GM19239 (cell line): Measurements from ENCODE around the gene KDR.

ENCODE experiments used
- DNase-seq: peaks from one replicate; pipeline ENCODE4 v3.0.0; 2011; ENCODE audit warnings: low spot score; ENCODE audit not compliant: insufficient read length
- FAIRE-seq: peaks from 2 replicates; lab custom pipeline; 2011; peaks lifted over from hg19 to GRCh38; lab: Jason Lieb, UNC

Gene KDR

DNA sequence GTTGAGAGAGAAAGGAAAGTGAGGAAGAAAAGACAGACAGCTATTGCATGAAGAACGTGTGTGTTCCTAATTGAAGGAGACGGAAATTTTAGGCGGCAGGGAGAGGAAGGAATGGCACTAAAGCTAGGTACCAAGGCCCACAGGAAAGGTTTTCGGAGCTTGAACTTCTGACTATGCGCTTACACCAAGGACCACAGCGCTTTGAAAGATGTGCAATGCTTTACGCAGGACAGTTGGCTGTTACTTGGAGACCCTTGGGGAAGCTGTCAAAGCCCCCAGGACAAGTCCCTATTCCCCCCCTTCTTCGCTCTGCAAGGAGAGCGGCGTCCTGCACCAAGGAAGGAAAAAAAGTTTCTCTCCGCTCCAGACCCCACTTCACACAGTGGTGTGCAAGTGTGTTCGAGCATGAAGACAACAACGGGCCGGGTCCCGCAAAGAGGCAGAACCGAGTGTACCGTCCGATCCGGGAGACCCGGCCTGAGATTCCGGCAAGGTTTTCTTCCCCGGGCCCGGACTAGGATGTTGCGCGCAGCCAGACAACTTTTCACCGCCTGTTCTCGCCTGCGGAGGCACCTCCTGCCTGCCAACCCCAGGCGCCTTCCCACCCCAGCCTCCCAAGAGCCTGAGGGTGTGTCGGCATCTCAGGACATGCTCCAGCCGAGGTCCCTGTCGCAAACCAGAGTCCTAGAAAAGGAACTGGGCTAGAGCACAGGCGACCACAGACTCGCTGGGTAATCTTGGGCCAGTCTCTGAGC lies 896 bp downstream of the KDR start:
- DNase-seq = no peak
- no peak for FAIRE-seq

DNA sequence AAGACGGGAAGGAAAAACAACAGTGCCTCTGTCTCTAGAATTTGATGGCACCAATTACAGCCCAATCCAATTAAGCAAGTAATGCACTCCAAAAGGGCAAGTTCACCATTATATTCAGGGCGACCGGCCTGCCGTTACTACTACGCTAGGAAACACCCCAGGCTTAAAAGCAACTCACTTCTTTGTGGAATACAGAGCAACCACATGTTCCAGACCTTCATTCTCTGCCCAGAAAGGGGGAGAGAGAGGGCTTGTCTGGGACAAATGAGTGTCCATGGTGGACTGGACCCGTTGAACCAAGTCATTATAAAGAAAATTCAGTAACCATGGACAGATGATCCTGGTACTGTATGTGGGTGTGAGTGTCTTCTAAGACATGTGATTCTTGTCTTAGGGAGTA lies 1.6 kb downstream of the KDR start:
- FAIRE-seq = no peak
- DNase-seq = no peak

DNA sequence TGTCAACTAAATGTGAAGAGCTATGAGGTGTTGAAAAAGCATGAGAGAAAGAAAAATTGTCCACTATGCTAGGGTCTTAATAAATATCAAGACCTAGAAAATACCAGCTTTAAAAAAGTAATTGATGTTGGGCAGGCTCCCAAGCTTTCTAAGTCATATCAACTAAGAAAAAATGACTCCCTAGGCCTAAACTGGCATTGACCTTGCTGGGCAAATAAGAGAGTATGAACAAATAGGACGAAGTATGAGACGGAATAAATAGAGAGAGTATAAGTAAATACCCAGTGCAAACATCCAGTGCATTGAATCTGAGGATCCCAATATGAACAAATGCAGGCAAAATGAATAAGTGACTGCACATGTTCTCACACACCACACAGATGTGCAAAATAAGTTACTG lies 3.2 kb downstream of the KDR start:
- FAIRE-seq (no peak), DNase-seq (no peak)

DNA sequence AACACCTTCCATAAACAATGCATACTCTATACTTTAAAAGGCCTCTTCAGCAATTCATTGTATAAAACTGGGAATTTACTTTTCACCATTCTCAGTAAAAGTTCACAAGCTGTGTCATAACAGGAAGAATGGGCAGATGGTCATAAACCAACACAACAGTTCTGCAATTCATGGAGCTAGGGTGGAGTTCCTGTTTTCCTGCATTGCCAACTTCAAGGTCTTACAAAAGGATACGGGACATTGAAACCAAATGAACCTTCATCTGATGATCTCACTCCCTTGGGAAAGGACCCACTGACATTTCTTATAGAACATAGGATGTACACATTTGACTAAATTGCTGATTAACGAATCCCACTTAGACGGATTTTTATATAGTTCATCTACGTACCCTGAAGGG lies 4.1 kb downstream of the KDR start:
- DNase-seq (no peak), FAIRE-seq (no peak)

DNA sequence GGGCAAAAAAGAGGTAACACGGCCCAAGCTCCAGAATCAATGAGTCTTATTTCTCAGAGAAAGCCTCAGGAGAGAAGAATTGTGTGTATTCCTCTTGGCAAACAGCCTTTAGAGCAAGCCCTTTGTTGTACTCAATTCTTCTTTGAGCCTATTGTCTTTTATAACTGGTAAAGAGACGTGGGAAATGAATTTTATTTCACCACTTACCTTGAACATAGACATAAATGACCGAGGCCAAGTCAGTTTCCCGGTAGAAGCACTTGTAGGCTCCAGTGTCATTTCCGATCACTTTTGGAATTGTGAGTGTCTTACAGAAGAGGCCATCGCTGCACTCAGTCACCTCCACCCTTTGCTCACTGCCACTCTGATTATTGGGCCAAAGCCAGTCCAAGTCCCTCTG lies 7.0 kb downstream of the KDR start:
- DNase-seq (no peak), FAIRE-seq (no peak)

DNA sequence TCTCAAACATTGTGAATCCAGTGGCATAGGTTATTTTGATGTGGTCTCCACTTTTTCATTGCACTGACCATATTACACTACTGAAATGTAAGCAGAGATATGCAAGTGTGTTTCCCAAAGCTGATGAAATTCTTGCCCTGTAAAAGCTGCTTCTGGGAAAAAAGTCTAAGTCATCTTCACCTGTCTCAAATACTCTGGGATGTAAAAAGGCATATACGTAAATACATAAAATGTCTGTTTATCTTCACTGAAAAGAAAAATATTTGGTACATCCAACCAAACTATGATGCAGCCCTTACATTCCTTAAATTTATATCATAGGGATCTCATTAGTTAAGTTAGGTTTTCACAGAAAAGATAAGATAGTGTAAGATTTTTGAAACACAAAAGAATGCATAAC lies 7.9 kb downstream of the KDR start:
- FAIRE-seq (no peak), DNase-seq (no peak)

DNA sequence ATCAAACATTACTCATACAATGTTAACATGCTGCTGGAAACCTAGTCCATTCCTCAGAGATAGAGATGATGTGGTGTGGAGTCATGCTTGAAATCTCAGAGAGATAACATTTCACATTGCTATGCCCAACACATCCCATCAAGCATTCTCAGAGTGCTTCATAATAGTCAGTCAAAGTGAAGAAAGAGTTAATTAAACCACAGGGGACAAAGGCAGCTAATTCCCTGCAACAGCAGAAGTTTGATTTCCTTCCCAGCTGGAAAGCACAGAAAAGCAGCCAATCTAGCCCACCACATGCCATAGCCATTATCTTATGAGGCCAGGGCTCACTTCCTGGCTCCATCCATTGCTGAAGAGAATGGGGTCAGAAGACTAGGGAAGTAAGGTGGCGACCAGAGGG lies 8.9 kb downstream of the KDR start:
- FAIRE-seq = no peak
- DNase-seq = no peak

DNA sequence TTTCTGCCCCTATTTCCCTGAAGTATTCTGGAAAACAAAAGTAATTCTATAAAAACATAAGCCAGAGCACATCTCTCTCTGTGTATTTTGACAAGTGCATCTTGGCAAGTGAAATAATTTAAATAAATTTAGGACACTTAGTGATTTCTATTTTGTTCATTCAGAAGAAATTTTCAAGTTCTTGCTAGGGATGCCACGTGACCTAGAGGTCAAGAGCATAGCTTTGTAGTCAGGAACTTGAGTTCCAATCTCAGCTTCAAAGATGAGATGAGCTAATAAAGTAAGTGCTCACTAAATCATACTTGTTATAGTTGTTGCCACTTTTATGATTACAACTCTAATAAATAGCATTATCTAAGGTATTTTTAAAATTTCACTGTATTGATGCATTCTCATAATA lies 13.8 kb downstream of the KDR start:
- DNase-seq (no peak), FAIRE-seq (no peak)

DNA sequence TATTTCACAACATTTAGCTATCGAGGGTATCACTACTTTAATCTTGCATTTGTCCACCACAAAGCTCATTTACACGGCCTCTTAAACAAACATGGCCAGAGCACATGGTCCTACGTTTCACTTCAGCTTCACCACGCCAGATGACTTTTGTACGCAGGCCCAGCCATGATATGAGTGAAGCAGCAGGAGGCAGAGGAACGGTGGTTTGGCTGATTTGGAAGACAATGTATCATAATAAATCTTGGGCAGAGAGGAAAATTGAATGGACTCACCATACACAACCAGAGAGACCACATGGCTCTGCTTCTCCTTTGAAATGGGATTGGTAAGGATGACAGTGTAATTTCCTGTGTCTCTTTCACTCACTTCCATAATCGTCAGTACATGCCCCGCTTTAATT lies 15.3 kb downstream of the KDR start:
- FAIRE-seq = no peak
- no peak for DNase-seq

DNA sequence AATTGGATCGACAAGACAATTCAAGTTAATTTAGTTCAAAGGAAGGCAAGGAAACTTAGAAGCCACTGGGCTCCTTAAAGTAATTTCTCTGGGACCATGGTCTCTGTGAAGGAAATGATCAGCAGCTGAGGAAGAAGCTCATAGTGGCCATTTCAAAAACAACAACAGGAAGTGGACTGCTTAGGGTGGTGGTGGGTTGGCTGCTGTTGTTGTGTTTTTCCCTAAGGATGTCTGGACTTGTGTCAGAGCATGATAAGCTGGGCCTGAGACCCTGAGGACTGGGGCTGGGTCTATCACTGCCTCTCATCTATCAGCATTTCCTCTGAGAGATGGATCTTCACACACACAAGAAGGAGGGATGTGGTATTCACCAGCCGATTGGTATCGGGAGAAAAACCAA lies 18.3 kb downstream of the KDR start:
- FAIRE-seq = no peak
- no peak for DNase-seq

DNA sequence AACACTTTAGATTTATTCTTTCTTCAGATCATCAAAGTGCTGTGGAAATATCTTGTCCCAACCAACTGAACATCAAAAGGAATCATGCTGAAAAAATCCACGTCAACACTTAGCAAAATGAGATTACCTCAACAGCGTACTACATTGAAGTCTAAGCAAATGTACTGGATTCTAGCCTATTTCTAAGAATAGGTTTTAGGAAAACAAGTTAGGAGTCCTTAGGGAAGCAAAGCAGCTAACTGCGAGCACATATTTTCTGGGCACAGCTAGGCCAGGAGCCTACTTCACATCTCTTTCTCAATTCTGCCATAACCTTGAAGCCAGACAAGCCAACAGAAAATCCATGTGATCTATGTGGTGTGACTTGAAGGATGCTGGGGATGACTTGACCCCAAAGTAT lies 22.2 kb downstream of the KDR start:
- no peak for DNase-seq
- no peak for FAIRE-seq

DNA sequence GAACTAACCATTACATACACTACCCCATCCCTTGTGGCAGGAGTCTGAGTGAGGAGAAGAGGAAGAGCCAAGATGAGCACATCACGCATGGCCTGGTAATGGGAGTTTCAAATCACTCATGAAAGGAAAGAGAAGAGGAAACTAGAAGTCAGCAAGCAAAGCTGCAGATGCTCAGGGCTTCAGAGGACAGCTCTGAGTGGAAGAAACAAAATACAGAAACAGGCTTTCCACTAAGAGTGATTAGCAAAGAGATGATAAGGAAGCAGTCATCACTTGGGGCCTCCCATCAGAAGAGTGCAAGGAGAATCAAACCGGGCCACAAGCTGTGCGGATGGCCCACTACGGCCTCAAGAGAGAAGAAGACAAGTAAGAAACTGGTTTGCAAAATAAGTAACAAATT lies 25.6 kb downstream of the KDR start:
- DNase-seq (no peak), FAIRE-seq (no peak)

DNA sequence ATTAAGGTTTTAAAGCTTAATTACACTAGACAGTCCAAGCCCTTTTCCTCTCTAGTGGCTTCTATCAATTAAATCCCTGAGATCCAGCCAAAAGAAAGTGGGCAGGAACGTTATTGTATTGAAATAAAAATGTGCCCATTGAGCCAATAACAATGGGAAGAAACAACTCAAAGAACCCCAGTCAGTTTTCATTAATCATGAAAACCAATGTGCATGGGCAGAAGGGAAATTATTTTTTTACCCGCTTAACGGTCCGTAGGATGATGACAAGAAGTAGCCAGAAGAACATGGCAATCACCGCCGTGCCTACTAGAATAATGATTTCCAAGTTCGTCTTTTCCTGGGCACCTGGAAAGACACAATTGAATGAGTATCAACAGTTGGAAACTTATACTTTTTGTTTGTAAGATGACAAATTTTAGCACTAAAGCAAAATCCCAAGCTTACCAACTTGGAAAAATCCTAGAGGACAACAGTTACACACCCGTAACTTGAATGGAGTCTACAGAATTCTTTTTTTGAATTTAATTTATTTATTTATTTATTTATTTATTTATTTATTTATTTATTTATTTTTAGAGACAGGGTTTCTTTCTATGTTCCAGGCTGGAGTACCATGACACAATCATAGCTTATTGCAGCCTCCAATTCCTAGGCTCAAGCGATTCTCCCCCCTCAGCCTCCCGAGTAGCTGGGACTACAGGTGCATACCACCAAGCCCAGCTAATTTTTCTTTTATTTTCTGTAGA lies 26.8 kb downstream of the KDR start:
- DNase-seq (no peak), FAIRE-seq (no peak)

DNA sequence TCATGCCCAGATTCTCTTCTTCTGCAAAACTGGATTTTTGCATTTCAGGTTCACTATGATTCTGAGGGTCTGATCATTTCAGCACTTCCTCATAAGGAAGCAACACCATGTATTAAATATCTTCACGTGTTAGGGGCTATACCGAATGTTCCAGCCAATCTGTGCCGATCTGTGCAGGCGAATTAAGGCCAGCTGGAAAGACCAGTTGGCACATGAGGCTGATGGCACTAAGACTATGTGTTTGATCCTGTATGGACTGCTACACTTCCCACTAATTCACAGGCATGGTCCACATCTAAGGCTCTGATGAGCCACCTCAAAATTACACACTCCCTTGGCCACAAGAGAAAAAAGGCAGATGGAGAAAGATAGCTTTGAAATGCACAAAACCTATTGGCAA lies 28.8 kb downstream of the KDR start:
- no peak for DNase-seq
- FAIRE-seq = no peak

DNA sequence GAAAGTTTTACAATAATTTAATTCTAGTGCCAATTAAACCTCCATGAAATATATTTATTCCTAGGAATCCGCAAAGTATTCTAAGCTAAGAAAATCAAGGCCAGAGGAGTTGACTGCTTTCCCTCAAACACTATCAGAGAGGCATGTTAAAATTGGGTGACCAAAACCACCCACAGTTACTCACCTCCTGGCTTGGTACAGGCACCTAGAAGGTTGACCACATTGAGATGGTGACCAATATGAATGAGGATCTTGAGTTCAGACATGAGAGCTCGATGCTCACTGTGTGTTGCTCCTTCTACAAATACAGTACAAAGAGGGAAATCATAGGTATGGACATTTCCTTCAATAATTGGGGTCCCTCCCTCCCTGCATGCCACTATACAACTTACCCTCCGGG lies 29.4 kb downstream of the KDR start:
- no peak for FAIRE-seq
- DNase-seq = no peak

DNA sequence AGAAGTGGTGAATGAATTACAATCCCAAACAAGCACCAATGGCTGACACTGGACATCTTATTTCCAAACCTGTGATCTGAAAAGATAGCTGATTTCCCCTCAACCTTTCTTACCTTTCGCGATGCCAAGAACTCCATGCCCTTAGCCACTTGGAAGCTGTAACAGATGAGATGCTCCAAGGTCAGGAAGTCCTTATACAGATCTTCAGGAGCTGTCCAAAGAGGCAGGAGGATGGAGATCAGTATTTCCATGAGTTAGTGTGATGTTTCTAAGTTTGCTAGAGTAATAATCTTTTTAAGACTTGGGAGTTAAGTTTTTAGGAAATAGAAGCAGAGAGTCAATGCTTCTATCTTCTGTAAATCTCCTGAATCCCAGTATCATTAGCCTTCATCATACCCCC lies 32.9 kb downstream of the KDR start:
- no peak for FAIRE-seq
- DNase-seq = no peak

DNA sequence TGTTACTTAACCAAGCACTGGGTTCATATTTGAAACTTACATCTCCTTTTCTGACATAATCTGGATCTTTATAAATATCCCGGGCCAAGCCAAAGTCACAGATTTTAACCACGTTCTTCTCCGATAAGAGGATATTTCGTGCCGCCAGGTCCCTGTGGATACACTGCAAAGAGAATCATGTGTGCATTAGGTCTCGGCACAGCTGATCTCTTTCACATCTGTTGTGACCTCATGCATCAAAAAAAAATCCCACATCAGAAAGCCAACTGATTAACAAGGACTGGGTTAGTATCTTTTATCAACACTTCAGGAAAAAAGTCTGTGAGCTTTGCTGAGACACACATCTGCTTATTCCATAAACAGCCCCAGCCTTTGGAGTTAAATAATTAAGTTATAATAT lies 35.5 kb downstream of the KDR start:
- DNase-seq = no peak
- FAIRE-seq = no peak

DNA sequence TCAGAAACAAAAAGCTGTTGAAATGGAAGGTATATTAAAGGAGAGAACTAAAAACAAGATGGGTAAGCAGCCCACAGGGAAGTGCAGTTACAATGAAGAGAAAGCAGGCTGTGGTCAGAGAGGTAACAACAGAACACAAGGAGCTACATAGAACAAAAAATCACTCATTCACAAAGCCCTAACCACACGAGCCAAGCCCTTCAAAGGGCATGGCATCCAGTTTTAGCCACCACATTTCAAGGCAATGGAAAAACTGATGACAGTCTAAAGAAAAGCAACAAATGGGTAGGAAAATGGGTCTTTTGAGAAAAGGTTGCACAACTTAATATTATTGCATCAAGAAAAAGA lies 37.5 kb downstream of the KDR start:
- no peak for DNase-seq
- no peak for FAIRE-seq

DNA sequence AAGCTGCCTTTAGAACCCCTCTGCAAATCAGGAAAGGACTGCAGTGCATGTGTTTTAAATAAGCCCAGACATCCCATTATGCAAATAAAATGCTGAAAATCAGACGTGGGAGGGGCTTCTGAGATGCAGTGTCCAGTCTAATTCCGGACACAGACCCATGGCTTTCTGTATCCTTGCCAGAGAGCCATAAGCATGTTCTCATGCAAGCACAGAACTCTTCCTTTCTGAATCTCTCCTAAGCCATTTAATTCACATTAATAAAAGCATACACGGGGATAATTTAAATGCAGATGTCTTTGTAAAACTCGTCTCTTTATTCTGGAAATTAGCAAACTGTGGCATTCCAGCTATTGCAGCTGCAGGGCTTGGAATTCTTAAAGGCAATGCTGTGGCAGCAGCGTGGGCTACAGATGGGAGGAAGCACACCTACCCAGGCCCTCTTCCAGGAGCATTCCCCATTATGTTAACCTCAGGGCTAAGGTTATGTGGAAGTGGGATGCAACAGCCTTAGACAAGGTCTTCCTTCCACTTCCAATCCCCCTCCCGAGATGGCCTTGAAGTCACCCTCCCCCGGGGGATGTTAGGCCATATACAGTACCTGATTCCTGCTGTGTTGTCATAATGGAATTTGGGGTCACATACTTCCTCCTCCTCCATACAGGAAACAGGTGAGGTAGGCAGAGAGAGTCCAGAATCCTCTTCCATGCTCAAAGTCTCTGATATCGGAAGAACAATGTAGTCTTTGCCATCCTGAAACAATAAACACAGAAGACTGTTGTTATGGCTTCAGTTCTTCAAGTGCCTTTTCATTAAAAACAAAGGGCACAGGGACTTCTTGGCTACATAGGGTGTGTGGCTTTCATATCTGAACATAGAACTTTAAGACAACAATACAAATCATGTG lies 38.1 kb downstream of the KDR start:
- no peak for FAIRE-seq
- no peak for DNase-seq

DNA sequence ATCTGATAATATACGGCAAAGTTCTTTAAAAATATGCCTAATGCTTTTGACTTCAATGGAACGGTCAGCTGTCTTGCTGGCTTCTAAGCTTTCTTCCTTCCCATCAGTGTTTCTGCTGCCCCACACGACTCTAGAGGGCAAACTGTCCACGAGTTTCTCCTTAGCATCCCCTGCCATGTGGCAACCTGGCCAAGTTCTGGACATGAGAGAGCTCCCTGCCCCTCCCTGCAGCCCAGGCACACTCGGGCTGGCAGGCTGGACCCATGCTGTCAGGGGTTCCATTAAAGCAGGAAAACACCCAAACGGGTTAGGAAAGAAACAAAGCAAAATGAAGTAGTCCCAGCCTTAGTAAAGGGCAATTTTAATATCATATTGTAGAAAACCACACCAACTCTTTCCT lies 38.8 kb downstream of the KDR start:
- FAIRE-seq (no peak), DNase-seq (no peak)

DNA sequence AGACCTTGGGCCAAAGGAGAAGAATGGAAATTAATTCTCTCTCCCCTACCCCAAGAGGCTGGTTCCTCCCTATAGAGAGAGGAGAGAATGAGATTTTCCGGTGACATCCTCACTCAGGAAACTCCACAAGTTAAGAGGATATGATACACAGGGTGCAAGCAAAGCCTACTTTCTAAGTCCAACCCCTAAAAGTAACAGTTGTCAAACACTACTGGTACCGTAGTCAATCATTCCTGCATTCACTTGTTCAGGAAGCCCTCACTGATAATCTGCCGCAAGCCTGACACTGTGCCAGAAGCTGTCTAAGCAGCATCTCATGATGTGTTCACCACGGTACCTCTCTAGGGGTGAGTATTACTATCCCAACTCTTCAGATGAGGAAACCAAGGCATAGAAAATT lies 41.7 kb downstream of the KDR start:
- no peak for DNase-seq
- no peak for FAIRE-seq
